ENCODE data around the gene PTPRD.

PTPRD gene

DNA sequence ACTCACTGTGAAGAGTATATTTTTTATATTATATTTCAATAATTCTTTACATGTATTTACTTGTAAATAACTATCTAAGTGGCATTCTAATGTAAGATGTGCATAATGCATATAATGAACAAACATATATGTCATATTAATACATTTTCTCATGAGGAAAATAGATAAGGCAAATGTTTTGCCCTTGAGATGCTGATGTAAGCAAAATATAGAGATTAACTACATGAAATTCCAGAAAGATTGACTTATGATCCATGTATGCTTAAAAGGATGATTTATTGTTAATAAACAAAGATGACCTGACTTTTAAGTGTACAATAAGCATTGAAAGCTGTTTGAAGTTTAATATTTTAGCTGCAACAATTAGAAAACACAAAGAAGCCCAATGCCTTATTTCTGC, 559.9 kb downstream of the PTPRD start:
- TF ChIP-seq, protein P1, sequence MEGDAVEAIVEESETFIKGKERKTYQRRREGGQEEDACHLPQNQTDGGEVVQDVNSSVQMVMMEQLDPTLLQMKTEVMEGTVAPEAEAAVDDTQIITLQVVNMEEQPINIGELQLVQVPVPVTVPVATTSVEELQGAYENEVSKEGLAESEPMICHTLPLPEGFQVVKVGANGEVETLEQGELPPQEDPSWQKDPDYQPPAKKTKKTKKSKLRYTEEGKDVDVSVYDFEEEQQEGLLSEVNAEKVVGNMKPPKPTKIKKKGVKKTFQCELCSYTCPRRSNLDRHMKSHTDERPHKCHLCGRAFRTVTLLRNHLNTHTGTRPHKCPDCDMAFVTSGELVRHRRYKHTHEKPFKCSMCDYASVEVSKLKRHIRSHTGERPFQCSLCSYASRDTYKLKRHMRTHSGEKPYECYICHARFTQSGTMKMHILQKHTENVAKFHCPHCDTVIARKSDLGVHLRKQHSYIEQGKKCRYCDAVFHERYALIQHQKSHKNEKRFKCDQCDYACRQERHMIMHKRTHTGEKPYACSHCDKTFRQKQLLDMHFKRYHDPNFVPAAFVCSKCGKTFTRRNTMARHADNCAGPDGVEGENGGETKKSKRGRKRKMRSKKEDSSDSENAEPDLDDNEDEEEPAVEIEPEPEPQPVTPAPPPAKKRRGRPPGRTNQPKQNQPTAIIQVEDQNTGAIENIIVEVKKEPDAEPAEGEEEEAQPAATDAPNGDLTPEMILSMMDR (IDR thresholded peaks at IDR 0.05; ENCODE audit: control extremely low read depth, extremely low read depth, low read depth, missing control alignments) = no peak
- ChIA-PET POLR2A (no interaction called here), CTCF (interaction anchor here (0.9 kb wide), 1 partner anchor 9 kb away, joined by 3 read pairs; no protein-coding TSS in a partner anchor)
- no peak for DNase-seq (ENCODE audit: extremely low spot score)

DNA sequence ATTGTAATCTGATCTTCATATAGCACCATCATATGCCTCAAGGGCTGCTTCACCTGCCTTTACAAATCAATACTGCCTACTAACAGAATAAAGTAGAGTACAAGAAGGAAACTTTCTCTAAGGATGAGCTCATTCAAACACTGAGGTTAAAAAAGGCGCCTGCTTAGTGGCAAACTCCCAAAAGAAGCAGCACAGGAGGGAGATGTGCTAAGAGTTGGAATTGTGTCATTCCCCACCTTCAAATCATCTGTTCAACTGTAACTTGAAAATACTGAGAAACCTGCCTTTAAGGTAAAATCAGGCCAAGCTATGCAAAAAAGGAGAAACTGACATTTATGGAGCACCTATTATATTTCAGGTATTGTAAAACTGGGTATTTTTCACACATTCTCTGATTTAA, 560.6 kb downstream of the PTPRD start:
- CTCF ChIA-PET = interaction anchor here (0.8 kb wide), 1 partner anchor 11 kb away, joined by 3 read pairs; no protein-coding TSS in a partner anchor
- TF ChIP-seq, protein P1 (IDR thresholded peaks at IDR 0.05; ENCODE audit: control extremely low read depth, extremely low read depth, low read depth, missing control alignments) = no peak
- DNase-seq (ENCODE audit: extremely low spot score) = no peak
- POLR2A ChIA-PET = no interaction called here

DNA sequence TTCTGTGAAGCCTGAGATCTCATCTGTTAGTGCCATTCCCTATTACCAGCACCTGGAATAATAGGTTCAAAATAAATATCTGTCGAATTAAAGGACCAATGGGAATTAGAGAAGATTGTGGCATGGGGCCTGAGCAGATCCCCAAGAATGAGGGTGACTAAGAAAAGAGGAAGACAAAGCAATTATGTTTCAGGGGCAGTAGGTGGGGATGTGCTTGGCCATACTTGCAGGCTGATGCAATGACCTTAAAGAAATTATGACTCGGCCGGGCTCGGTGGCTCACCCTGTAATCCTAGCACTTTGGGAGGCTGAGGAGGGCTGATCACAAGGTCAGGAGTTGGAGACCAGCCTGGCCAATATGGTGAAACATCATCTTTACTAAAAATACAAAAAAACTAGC, 562.8 kb downstream of the PTPRD start:
- DNase-seq (ENCODE audit: extremely low spot score) = no peak
- TF ChIP-seq, protein P1 (IDR thresholded peaks at IDR 0.05; ENCODE audit: control extremely low read depth, extremely low read depth, low read depth, missing control alignments) = no peak
- POLR2A ChIA-PET = no interaction called here

DNA sequence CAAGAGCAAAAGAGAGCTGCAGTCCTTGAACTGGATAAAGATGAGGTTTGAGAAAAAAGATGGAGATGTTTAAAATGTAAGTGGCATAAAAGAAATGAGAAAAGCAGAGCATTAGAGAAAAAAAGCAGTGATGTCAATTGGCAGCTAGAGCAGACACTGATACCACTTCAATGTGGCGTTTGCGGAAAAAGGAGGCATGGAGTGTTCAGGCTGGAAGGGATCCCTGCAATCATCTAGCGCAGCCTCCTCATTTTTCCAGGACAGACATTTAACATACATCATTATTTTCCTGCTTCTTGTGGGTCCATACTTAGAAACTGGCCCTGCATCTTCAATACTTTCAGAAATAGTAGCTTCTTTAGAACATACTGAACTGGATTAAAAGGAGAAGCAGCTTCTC, 563.8 kb downstream of the PTPRD start:
- TF ChIP-seq, protein P1 (IDR thresholded peaks at IDR 0.05; ENCODE audit: control extremely low read depth, extremely low read depth, low read depth, missing control alignments) = no peak
- ChIA-PET POLR2A (no interaction called here), CTCF (interaction anchor here (1.7 kb wide), 1 partner anchor 11 kb away, joined by 6 read pairs; no protein-coding TSS in a partner anchor)
- no peak for DNase-seq (ENCODE audit: extremely low spot score)

More for the DNA sequence above, 562.8 kb downstream of the PTPRD start:
- CTCF ChIA-PET = no interaction called here

DNA sequence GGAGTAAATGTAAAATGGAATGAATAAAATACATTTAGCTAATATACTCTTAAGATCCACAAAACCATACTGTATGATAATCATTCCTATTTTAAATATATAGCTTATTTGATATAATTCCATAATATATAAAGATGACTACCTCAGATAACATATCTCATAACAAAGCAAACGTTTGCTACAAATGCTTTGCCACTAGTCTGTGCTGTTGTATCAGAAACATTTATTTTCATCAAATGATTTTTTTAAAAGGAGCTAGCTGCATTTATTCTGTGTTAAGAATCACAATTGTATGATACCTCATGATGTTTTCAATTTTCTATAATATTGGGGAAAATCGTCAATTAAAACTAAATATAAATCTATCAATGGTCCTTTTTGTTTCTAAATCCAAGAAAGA, 567.2 kb downstream of the PTPRD start:
- CTCF ChIA-PET = interaction anchor here (0.8 to 1.2 kb wide), 2 partner anchors 11 to 49 kb away, joined by 3 read pairs; no protein-coding TSS in a partner anchor

DNA sequence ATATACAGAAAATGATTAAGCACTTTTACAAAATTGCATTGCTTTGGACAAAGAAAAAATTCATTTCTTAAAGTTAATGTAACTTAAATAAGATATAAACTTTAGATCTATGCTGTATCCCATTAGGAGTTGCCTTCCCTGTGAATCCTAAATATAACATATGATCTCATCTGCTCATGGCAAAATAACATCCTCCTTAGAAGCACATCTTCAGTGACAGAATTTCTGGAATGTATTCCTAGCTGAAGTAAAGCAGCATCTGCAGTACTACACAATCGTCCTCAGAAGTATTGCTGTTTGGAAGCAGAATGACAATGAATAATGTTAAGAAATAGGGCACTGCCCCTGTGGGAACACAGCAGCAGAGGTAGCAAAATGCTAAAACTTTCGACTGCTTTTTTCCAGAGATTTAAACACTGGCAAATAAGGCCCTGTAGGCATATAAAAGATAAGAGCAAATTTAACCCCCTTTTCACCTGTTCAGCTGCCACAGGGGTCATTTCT, 571.0 kb downstream of the PTPRD start:
- ChIA-PET POLR2A (no interaction called here), CTCF (no interaction called here)
- TF ChIP-seq, protein P1 (IDR thresholded peaks at IDR 0.05; ENCODE audit: control extremely low read depth, extremely low read depth, low read depth, missing control alignments) = no peak
- no peak for DNase-seq (ENCODE audit: extremely low spot score)

More for the DNA sequence above, 567.2 kb downstream of the PTPRD start:
- no peak for DNase-seq (ENCODE audit: extremely low spot score)
- POLR2A ChIA-PET = no interaction called here
- TF ChIP-seq, protein P1 (IDR thresholded peaks at IDR 0.05; ENCODE audit: control extremely low read depth, extremely low read depth, low read depth, missing control alignments) = no peak
